Measurements from ENCODE around the gene CRCP.

CRCP gene

GRCh38 chr7:66183700-66184099, 69.1 kb downstream of the CRCP start:
- peak; percentile 78 to 85 for DNase-seq (ENCODE audit: low read depth in 2 of 2)
- no peak for TF ChIP-seq CTCF (IDR thresholded peaks at IDR 0.05; ENCODE audit: low read depth, low read length)
- H3K4me3 ChIP-seq (replicated peaks in 1 of 2; ENCODE audit: low read depth in 2 of 2, low read length in 2 of 2), result no peak overlapping the region

- no peak overlapping the region for H3K4me3 ChIP-seq (replicated peaks in 1 of 2; ENCODE audit: low read depth in 2 of 2, low read length in 2 of 2)
- TF ChIP-seq CTCF (IDR thresholded peaks at IDR 0.05; ENCODE audit: low read depth, low read length), result no peak
- no peak for DNase-seq (ENCODE audit: low read depth in 2 of 2)
Observed at GRCh38 chr7:66185680-66186187, 71.1 kb downstream of the CRCP start.

GRCh38 chr7:66186991-66187390, 72.3 kb downstream of the CRCP start:
- no peak for TF ChIP-seq CTCF (IDR thresholded peaks at IDR 0.05; ENCODE audit: low read depth, low read length)
- no peak for DNase-seq (ENCODE audit: low read depth in 2 of 2)
- H3K4me3 ChIP-seq (replicated peaks in 1 of 2; ENCODE audit: low read depth in 2 of 2, low read length in 2 of 2), result no peak overlapping the region

- no peak overlapping the region for H3K4me3 ChIP-seq (replicated peaks in 1 of 2; ENCODE audit: low read depth in 2 of 2, low read length in 2 of 2)
- DNase-seq (ENCODE audit: low read depth in 2 of 2), result peak; percentile 65 to 66
- no peak for TF ChIP-seq CTCF (IDR thresholded peaks at IDR 0.05; ENCODE audit: low read depth, low read length)
Observed at GRCh38 chr7:66187905-66188304, 73.3 kb downstream of the CRCP start.

GRCh38 chr7:66188645-66189044, 74.0 kb downstream of the CRCP start:
- no peak overlapping the region for H3K4me3 ChIP-seq (replicated peaks in 1 of 2; ENCODE audit: low read depth in 2 of 2, low read length in 2 of 2)
- TF ChIP-seq CTCF (IDR thresholded peaks at IDR 0.05; ENCODE audit: low read depth, low read length), result no peak
- DNase-seq (ENCODE audit: low read depth in 2 of 2), result no peak

GRCh38 chr7:66189695-66190503, 75.3 kb downstream of the CRCP start:
- no peak overlapping the region for H3K4me3 ChIP-seq (replicated peaks in 1 of 2; ENCODE audit: low read depth in 2 of 2, low read length in 2 of 2)
- TF ChIP-seq CTCF (IDR thresholded peaks at IDR 0.05; ENCODE audit: low read depth, low read length), result no peak
- no peak for DNase-seq (ENCODE audit: low read depth in 2 of 2)

Measured in cardiac fibroblast (primary cell).